ENCODE measurements around the gene JMJD6.
A peak's percentile ranks its signal among the peaks of the same experiment; 100 is the strongest.

The JMJD6 gene

DNA sequence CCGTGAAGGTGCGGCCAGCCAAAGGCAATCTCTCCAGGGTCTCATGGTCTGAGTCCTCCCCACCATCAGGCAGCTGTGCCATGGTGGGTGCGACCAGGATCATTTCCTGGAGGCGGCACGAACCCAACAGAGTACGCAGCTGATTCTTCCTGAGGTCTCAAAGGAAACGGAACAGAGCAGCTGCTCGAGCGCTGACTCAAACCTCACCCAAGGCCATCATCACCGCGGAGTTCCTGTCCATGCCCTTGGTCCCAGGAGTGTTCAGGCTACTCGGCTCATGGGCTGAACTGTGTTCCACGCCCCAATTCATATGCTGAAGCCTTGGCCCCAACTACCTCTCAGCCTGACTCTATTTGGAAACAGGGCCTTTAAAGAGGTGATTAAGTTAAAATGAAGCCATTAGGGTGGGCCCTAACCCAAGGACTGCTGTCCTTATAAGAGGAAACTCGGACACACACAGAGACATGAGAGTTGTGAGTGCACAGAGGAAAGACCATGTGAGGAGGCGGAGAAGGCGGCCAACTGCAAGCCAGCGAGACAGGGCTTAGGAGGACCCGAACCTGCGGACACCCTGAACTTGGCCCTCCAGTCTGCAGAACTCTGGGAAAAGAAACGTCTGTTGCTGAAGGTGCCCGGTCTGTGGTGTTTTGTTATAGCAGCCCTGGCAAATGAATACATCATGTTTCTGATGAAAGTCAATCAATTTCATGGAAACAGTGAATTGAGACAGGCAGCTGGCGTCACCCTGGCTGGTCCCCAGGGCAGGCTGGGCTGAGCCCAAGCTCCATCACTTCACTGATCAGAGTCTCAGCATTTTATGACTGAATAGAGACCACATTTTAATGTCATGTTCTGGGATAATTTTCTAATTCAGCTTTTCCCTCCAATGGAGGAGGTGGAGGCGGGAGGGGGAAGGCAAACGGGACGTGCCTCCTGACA is 29.4 kb downstream of the JMJD6 start:
- in situ Hi-C loops (cut with HindIII; ENCODE audit: low pct_ligation_motif_present, low sequenced_read_pairs), result no loop called here
- no peak for TF ChIP-seq CTCF (IDR thresholded peaks at IDR 0.05; ENCODE audit: low read depth, low read length, missing control alignments)
- Histone ChIP-seq H3K36me3 (replicated peaks) (peaks cover 4% of the 10 kb centered on the region), H3K27me3 (replicated peaks) (no peaks in the 10 kb centered on the region), H3K4me3 (ENCODE audit: low read depth, low read length) (no peak overlapping the region), H3K27ac (peak overlapping the region; percentile 79)
- DNase-seq, result peak; percentile 77

- DNase-seq, result no peak
- no peak overlapping the region for H3K4me3 ChIP-seq (ENCODE audit: low read depth, low read length)
- TF ChIP-seq CTCF (IDR thresholded peaks at IDR 0.05; ENCODE audit: low read depth, low read length, missing control alignments), result no peak
- H3K27me3 ChIP-seq (replicated peaks), result no peaks in the 10 kb centered on the region
- no peak overlapping the region for H3K27ac ChIP-seq
- peaks cover 4% of the 10 kb centered on the region for H3K36me3 ChIP-seq (replicated peaks)
- in situ Hi-C loops (cut with HindIII; ENCODE audit: low pct_ligation_motif_present, low sequenced_read_pairs), result no loop called here
Measured at GRCh38 chr17:76695059-76695831, 31.2 kb downstream of the JMJD6 start.

- no peak overlapping the region for H3K27ac ChIP-seq
- peaks cover 13% of the 10 kb centered on the region for H3K36me3 ChIP-seq (replicated peaks)
- TF ChIP-seq CTCF (IDR thresholded peaks at IDR 0.05; ENCODE audit: low read depth, low read length, missing control alignments), result no peak
- in situ Hi-C loops (cut with HindIII; ENCODE audit: low pct_ligation_motif_present, low sequenced_read_pairs), result no loop called here
- no peak for DNase-seq
- H3K27me3 ChIP-seq (replicated peaks), result no peaks in the 10 kb centered on the region
- no peak overlapping the region for H3K4me3 ChIP-seq (ENCODE audit: low read depth, low read length)
Measured at GRCh38 chr17:76691379-76692191, 34.8 kb downstream of the JMJD6 start.

DNA sequence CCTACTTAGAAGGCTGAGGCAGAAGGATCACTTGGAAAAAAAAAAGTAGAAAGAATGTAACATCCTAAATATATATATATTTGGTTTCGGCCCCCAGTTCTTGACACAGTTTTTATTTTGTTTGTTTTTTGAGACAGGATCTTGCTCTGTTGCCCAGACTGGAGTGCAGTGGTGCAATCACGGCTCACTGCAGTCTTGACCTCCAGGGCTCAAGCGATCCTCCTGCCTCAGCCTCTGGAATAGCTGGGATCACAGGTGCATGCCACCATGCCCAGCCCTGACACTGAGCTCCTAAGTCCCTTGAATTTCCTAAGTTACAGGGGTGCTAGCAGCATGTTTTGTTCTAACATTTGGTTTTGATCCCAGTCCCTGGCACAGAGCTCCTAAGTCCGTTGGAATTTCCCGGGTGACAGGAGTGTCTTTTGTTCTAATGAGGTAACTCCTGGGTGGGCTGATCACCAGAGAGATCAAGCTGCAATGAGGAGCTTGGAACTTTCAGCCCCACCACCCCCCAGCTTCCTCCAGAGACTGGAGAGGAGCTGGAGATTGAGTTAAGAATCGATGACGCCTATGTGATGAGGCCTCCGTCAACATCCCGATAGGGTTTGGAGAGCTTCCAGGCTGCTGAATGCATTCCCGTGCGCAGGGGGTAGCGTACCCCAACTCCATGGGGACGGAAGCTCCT is 35.7 kb downstream of the JMJD6 start:
- H3K36me3 ChIP-seq (replicated peaks), result peaks cover 12% of the 10 kb centered on the region
- H3K27me3 ChIP-seq (replicated peaks), result no peaks in the 10 kb centered on the region
- in situ Hi-C loops (cut with HindIII; ENCODE audit: low pct_ligation_motif_present, low sequenced_read_pairs), result no loop called here
- H3K27ac ChIP-seq, result no peak overlapping the region
- DNase-seq, result no peak
- H3K4me3 ChIP-seq (ENCODE audit: low read depth, low read length), result no peak overlapping the region
- no peak for TF ChIP-seq CTCF (IDR thresholded peaks at IDR 0.05; ENCODE audit: low read depth, low read length, missing control alignments)

- Histone ChIP-seq H3K27ac (no peak overlapping the region), H3K4me3 (ENCODE audit: low read depth, low read length) (no peak overlapping the region), H3K27me3 (replicated peaks) (no peaks in the 10 kb centered on the region), H3K36me3 (replicated peaks) (peaks cover 14% of the 10 kb centered on the region)
- in situ Hi-C loops (cut with HindIII; ENCODE audit: low pct_ligation_motif_present, low sequenced_read_pairs), result no loop called here
- DNase-seq, result no peak
- no peak for TF ChIP-seq CTCF (IDR thresholded peaks at IDR 0.05; ENCODE audit: low read depth, low read length, missing control alignments)
Measured at GRCh38 chr17:76689859-76690258, 36.5 kb downstream of the JMJD6 start.
